T-helper 9 cell (primary cell): Measurements from ENCODE around the gene H3-3A.

Source experiments
- DNase-seq: peaks from one replicate; pipeline ENCODE4 v3.0.0-alpha.2; 2020

Gene H3-3A

GRCh38 chr1:226116673-226117072, 54.2 kb downstream of the H3-3A start:
- DNase-seq, result no peak

GRCh38 chr1:226117330-226117729, 54.8 kb downstream of the H3-3A start:
- no peak for DNase-seq

GRCh38 chr1:226118357-226118756, 55.8 kb downstream of the H3-3A start:
- DNase-seq, result no peak

- no peak for DNase-seq
Observed at GRCh38 chr1:226119169-226119568, 56.7 kb downstream of the H3-3A start.

GRCh38 chr1:226120398-226120797, 57.9 kb downstream of the H3-3A start:
- no peak for DNase-seq

- DNase-seq, result no peak
Observed at GRCh38 chr1:226121049-226121586, 58.6 kb downstream of the H3-3A start.
